Measurements from ENCODE around the gene CSF2. TPM values are rescaled to one million over a fixed set of nuclear protein-coding genes. Genes with fewer than 3 reads are reported as not detected.

Gene CSF2
- total RNA-seq, 1 donor from 2014 or later: not detected

GRCh38 chr5:132069561-132069960 is 4.0 kb upstream of the CSF2 start:
- no peak for DNase-seq (ENCODE audit: extremely low spot score, unreplicated experiment)
- Mint-ChIP-seq H3K36me3 (ENCODE audit: unreplicated experiment) (no peaks in the 10 kb centered on the region), H3K27ac (ENCODE audit: unreplicated experiment) (no peak overlapping the region), H3K27me3 (ENCODE audit: unreplicated experiment) (no peaks in the 10 kb centered on the region), H3K9me3 (ENCODE audit: unreplicated experiment) (no peaks in the 10 kb centered on the region), H3K4me1 (ENCODE audit: unreplicated experiment) (peaks cover 1% of the 10 kb centered on the region), H3K4me3 (ENCODE audit: unreplicated experiment) (no peak overlapping the region)
- no peak for TF ChIP-seq CTCF (IDR thresholded peaks at IDR 0.05)

GRCh38 chr5:132069994-132070393 is 3.6 kb upstream of the CSF2 start:
- peaks cover 1% of the 10 kb centered on the region for H3K4me1 Mint-ChIP-seq (ENCODE audit: unreplicated experiment)
- H3K9me3 Mint-ChIP-seq (ENCODE audit: unreplicated experiment): no peaks in the 10 kb centered on the region
- H3K27me3 Mint-ChIP-seq (ENCODE audit: unreplicated experiment): no peaks in the 10 kb centered on the region
- no peak overlapping the region for H3K27ac Mint-ChIP-seq (ENCODE audit: unreplicated experiment)
- no peak for TF ChIP-seq CTCF (IDR thresholded peaks at IDR 0.05)
- no peaks in the 10 kb centered on the region for H3K36me3 Mint-ChIP-seq (ENCODE audit: unreplicated experiment)
- DNase-seq (ENCODE audit: extremely low spot score, unreplicated experiment): no peak
- H3K4me3 Mint-ChIP-seq (ENCODE audit: unreplicated experiment): no peak overlapping the region

- DNase-seq (ENCODE audit: extremely low spot score, unreplicated experiment): no peak
- Mint-ChIP-seq H3K27me3 (ENCODE audit: unreplicated experiment) (no peaks in the 10 kb centered on the region), H3K36me3 (ENCODE audit: unreplicated experiment) (no peaks in the 10 kb centered on the region), H3K4me3 (ENCODE audit: unreplicated experiment) (no peak overlapping the region), H3K27ac (ENCODE audit: unreplicated experiment) (no peak overlapping the region), H3K4me1 (ENCODE audit: unreplicated experiment) (peaks cover 1% of the 10 kb centered on the region), H3K9me3 (ENCODE audit: unreplicated experiment) (no peaks in the 10 kb centered on the region)
- no peak for TF ChIP-seq CTCF (IDR thresholded peaks at IDR 0.05)
Observed at GRCh38 chr5:132070460-132071337, 2.9 kb upstream of the CSF2 start.

GRCh38 chr5:132071338-132071707 is 2.3 kb upstream of the CSF2 start:
- Mint-ChIP-seq H3K27me3 (ENCODE audit: unreplicated experiment) (no peaks in the 10 kb centered on the region), H3K4me1 (ENCODE audit: unreplicated experiment) (peaks cover 1% of the 10 kb centered on the region), H3K9me3 (ENCODE audit: unreplicated experiment) (no peaks in the 10 kb centered on the region), H3K4me3 (ENCODE audit: unreplicated experiment) (no peak overlapping the region), H3K27ac (ENCODE audit: unreplicated experiment) (no peak overlapping the region), H3K36me3 (ENCODE audit: unreplicated experiment) (no peaks in the 10 kb centered on the region)
- no peak for TF ChIP-seq CTCF (IDR thresholded peaks at IDR 0.05)
- no peak for DNase-seq (ENCODE audit: extremely low spot score, unreplicated experiment)

GRCh38 chr5:132072070-132072469 is 1.5 kb upstream of the CSF2 start:
- H3K27ac Mint-ChIP-seq (ENCODE audit: unreplicated experiment): no peak overlapping the region
- no peaks in the 10 kb centered on the region for H3K36me3 Mint-ChIP-seq (ENCODE audit: unreplicated experiment)
- H3K4me1 Mint-ChIP-seq (ENCODE audit: unreplicated experiment): peaks cover 1% of the 10 kb centered on the region
- no peak for TF ChIP-seq CTCF (IDR thresholded peaks at IDR 0.05)
- no peaks in the 10 kb centered on the region for H3K9me3 Mint-ChIP-seq (ENCODE audit: unreplicated experiment)
- no peaks in the 10 kb centered on the region for H3K27me3 Mint-ChIP-seq (ENCODE audit: unreplicated experiment)
- DNase-seq (ENCODE audit: extremely low spot score, unreplicated experiment): no peak
- H3K4me3 Mint-ChIP-seq (ENCODE audit: unreplicated experiment): no peak overlapping the region
